GM19467 (cell line): ENCODE data around the gene GOLPH3.

Experiments
- ATAC-seq: cut with Tn5 transposase; IDR thresholded peaks from one replicate; pipeline ENCODE4 v1.9.1; 2021; ENCODE audit warnings: mild to moderate bottlenecking, moderate library complexity; ENCODE audit not compliant: unreplicated experiment

The GOLPH3 gene

GRCh38 chr5:32076699-32077695, 97.1 kb downstream of the GOLPH3 start:
- no peak for ATAC-seq
